DOHH2 (cell line): ENCODE results near the gene TUBA4B.

ENCODE experiments used
- CTCF ChIP-seq: fragments of 200-600 bp; sonication (generic); IDR thresholded peaks from one replicate; pipeline ENCODE4 v1.5.1; 2014; ENCODE audit warnings: antibody characterized with exemption, mild to moderate bottlenecking, low read depth, low read length; ENCODE audit not compliant: poor library complexity, severe bottlenecking
- EZH2phosphoT487 ChIP-seq: fragments of 200-600 bp; sonication (generic); IDR thresholded peaks from 2 replicates; pipeline ENCODE4 v1.6.1; 2017; ENCODE audit warnings: borderline replicate concordance, mild to moderate bottlenecking, antibody characterized with exemption, low read length, moderate library complexity, mixed read lengths

- TF ChIP-seq CTCF (no peak), EZH2phosphoT487 (no peak)
Measured at GRCh38 chr2:219213486-219214071, 39.5 kb upstream of the TUBA4B start.
